SK-N-SH (cell line): ENCODE results near the gene STAT1. TPM values are rescaled to one million over a fixed set of nuclear protein-coding genes. Genes with fewer than 3 reads are reported as not detected.

ENCODE experiments used
- CTCF ChIA-PET: fragments of 300-600, 350-600 bp; formaldehyde crosslinking; extraction: SDS; loops from one replicate; lab custom pipeline; 2021; lab: Yijun Ruan, JAX
- POLR2A ChIA-PET: fragments of 350-600 bp; sonication (Branson Sonifier 250); formaldehyde crosslinking; extraction: SDS; loops from one replicate; lab custom pipeline; 2020; ENCODE audit warnings: antibody characterized with exemption, inconsistent platforms; lab: Yijun Ruan, JAX
- DNase-seq: peaks from one replicate; pipeline ENCODE4 v3.0.0; 2012
- H2AFZ ChIP-seq: fragments of 200-600 bp; sonication (generic); 2 replicates; pipeline ENCODE4 v1.8.1; 2016; ENCODE audit warnings: antibody characterized with exemption, mild to moderate bottlenecking, low read depth
- H3F3A ChIP-seq: fragments of 200-600 bp; sonication (generic); replicated peaks from 2 replicates; pipeline ENCODE3; 2016; ENCODE audit warnings: antibody characterized with exemption, mild to moderate bottlenecking; ENCODE audit not compliant: insufficient read depth
- H3K27ac ChIP-seq, 2 experiments: fragments of 200-500 bp in 1 of 2; fragments of 200-600 bp in 1 of 2; sonication (Bioruptor generic) in 1 of 2; sonication (generic), shearing (Covaris generic) in 1 of 2; 2 replicates each; pipeline versions ENCODE4 v1.5.1 to v1.6.1; 2014 to 2016; ENCODE audit warnings: low read depth in 2 of 2, inconsistent platforms in 1 of 2, low read length in 1 of 2, mild to moderate bottlenecking in 1 of 2, mixed read lengths in 1 of 2
- H3K27me3 ChIP-seq: fragments of 200-600 bp; sonication (generic), shearing (Covaris generic); 2 replicates; pipeline ENCODE4 v1.6.1; 2016; ENCODE audit warnings: mixed run types; ENCODE audit not compliant: insufficient read depth
- H3K36me3 ChIP-seq, 2 experiments: fragments of 200-500 bp in 1 of 2; fragments of 200-600 bp in 1 of 2; sonication (Bioruptor generic) in 1 of 2; sonication (generic) in 1 of 2; replicated peaks in 1 of 2; 2 replicates each; pipeline versions ENCODE3 to v1.5.1; 2014 to 2016; ENCODE audit warnings: low read length in 1 of 2, mild to moderate bottlenecking in 1 of 2; ENCODE audit not compliant: insufficient read depth in 2 of 2, control insufficient read depth in 1 of 2
- H3K4me1 ChIP-seq, 2 experiments: fragments of 200-500 bp in 1 of 2; fragments of 200-600 bp in 1 of 2; sonication (Bioruptor generic) in 1 of 2; sonication (generic), shearing (Covaris generic) in 1 of 2; 2 replicates each; pipeline versions ENCODE4 v1.5.1 to v1.6.1; 2014 to 2016; ENCODE audit warnings: low read depth in 1 of 2, low read length in 1 of 2, mixed run types in 1 of 2; ENCODE audit not compliant: insufficient read depth in 2 of 2, control insufficient read depth in 1 of 2
- H3K4me2 ChIP-seq: fragments of 200-600 bp; sonication (generic), shearing (Covaris generic); 2 replicates; pipeline ENCODE4 v1.6.1; 2017; ENCODE audit warnings: mixed run types
- H3K4me3 ChIP-seq, 2 experiments: fragments of 200-500 bp in 1 of 2; fragments of 200-600 bp in 1 of 2; sonication (Bioruptor generic) in 1 of 2; sonication (generic), shearing (Covaris generic) in 1 of 2; 2 replicates each; pipeline versions ENCODE4 v1.5.1 to v1.8.1; 2014 to 2016; ENCODE audit warnings: low read depth in 2 of 2, inconsistent platforms in 1 of 2, low read length in 1 of 2, mild to moderate bottlenecking in 1 of 2, mixed read lengths in 1 of 2, moderate library complexity in 1 of 2
- H3K79me2 ChIP-seq: fragments of 200-600 bp; sonication (generic); 2 replicates; pipeline ENCODE4 v1.8.1; 2017; ENCODE audit warnings: mild to moderate bottlenecking; ENCODE audit not compliant: insufficient read depth
- H3K9ac ChIP-seq: fragments of 200-600 bp; sonication (generic); 2 replicates; pipeline ENCODE4 v1.6.1; 2017; ENCODE audit warnings: mixed run types
- H3K9me2 ChIP-seq: fragments of 200-600 bp; sonication (generic); 2 replicates; pipeline ENCODE4 v1.6.1; 2017; ENCODE audit warnings: mixed run types
- H3K9me3 ChIP-seq: fragments of 200-600 bp; sonication (generic); 2 replicates; pipeline ENCODE4 v1.6.1; 2017; ENCODE audit warnings: mixed run types, mild to moderate bottlenecking, moderate library complexity
- H4K20me1 ChIP-seq: fragments of 200-600 bp; sonication (generic); 2 replicates; pipeline ENCODE4 v1.6.1; 2017; ENCODE audit warnings: mild to moderate bottlenecking, mixed run types; ENCODE audit not compliant: insufficient read depth
- FOSL2 ChIP-seq: IDR thresholded peaks from 2 replicates; pipeline ENCODE4 v1.4.0; 2012; ENCODE audit warnings: low read depth, mild to moderate bottlenecking, moderate library complexity, borderline replicate concordance
- FOXJ3 ChIP-seq: sonication (generic); formaldehyde crosslinking; IDR thresholded peaks from 2 replicates; pipeline ENCODE4 v1.5.1; 2020; ENCODE audit warnings: mild to moderate bottlenecking, missing genetic modification reagents
- JUND ChIP-seq: IDR thresholded peaks from 2 replicates; pipeline ENCODE4 v1.4.0; 2012
- MXI1 ChIP-seq: IDR thresholded peaks from 2 replicates; pipeline ENCODE4 v1.6.1; 2012; ENCODE audit warnings: mild to moderate bottlenecking, low read depth, low read length, improper control_type of control experiment
- NRF1 ChIP-seq: IDR thresholded peaks from 2 replicates; pipeline ENCODE4 v1.6.1; 2012; ENCODE audit warnings: low read depth, mild to moderate bottlenecking, low read length
- RFX5 ChIP-seq: IDR thresholded peaks from 2 replicates; pipeline ENCODE4 v1.6.1; 2012; ENCODE audit warnings: mild to moderate bottlenecking, improper control_type of control experiment, low read length
- WGBS: methylation state at CpG from one replicate; pipeline ENCODE4 v1.1.6; 2017; ENCODE audit warnings: low lambda C conversion rate; 5-methylcytosine and 5-hydroxymethylcytosine counted together
- polyA plus RNA-seq, 3 experiments: library from polyadenylated mRNA; depleted of rRNA; stranded (reverse); fragments of >200 nt; gene quantifications; 2 replicates each; pipeline ENCODE4 v1.2.3, GENCODE V29; 2012
- TF ChIP-seq, protein P1 (sequence below): IDR thresholded peaks from 2 replicates; pipeline ENCODE4 v1.6.1; 2012; ENCODE audit warnings: mild to moderate bottlenecking, low read depth, low read length, moderate library complexity
- TF ChIP-seq, protein P2 (sequence below): IDR thresholded peaks from 2 replicates; pipeline ENCODE4 v1.4.0; 2012; ENCODE audit warnings: low read depth, borderline replicate concordance
- TF ChIP-seq, protein P3 (sequence below): fragments of 150-350 bp; IDR thresholded peaks from 2 replicates; pipeline ENCODE4 v1.6.1; 2017; ENCODE audit warnings: antibody characterized with exemption, low read length, low read depth, borderline replicate concordance

STAT1 gene
- polyA plus RNA-seq, 1 of the 3 experiments (the other 2 are of a cell fraction), result 22.1 TPM

DNA sequence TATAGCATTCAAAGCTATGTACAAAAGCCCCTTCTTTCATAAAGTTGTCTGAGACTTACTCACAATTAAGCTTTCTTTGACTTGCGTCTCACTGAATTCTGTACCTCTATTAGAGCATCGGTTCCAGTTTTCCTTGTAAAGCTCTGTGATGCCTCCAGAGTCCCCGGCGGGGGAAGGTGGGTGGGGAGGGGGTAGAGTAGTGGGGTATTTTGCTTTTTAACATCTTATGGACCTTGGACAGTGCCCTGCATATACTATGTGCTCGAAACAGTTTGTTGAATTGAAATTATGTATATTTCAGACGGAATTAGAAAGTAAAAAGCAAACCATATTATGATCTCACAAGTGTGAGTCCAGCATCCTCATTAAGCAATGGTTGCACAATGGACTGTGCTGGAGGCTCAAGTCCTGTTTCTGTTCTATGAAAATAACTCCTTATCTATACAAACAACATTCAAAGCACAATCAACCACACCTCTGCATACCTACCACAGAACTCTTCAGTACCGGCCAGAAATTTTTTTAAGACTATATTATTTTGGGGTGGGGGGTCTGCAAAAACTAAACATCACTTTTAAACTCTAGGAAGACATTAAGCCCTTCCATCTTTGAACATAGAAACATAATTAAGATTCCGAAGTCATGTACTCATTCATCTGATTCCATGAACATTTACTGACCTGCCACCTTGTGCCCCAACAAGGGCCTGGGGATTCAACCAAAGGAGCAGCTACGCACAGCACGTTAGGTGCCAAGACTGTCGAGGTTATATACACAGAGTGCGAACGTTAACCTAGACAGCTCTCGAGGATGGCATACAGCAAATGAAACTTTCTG is 908 bp downstream of the STAT1 start:
- peak; percentile 30 for DNase-seq
- no peaks in the 10 kb centered on the region for H4K20me1 ChIP-seq
- ChIA-PET POLR2A (interaction anchor here (0.8 kb wide), 1 partner anchor 9 kb away, joined by 3 read pairs; no protein-coding TSS in a partner anchor), CTCF (interaction anchor here (0.5 to 1.1 kb wide), 3 partner anchors 17 to 232 kb away, joined by 3 to 6 read pairs (median 3); no protein-coding TSS in a partner anchor)
- H3K4me1 ChIP-seq, result peaks cover 6 to 19% of the 10 kb centered on the region in 2 experiments; a peak in 2 of 4 replicates
- H2AFZ ChIP-seq, result peak overlapping the region; percentile 79
- H3K4me3 ChIP-seq, result peak overlapping the region; percentile 86 to 94
- peak overlapping the region; percentile 75 for H3K9ac ChIP-seq
- H3K9me2 ChIP-seq, result no peaks in the 10 kb centered on the region
- 29% methylated on average over 14 of the region's 14 CpGs for WGBS
- H3K4me2 ChIP-seq, result peak overlapping the region; percentile 74
- H3F3A ChIP-seq, result no peaks in the 10 kb centered on the region
- H3K9me3 ChIP-seq, result no peaks in the 10 kb centered on the region
- H3K79me2 ChIP-seq, result peaks cover 38% of the 10 kb centered on the region
- no peaks in the 10 kb centered on the region for H3K27me3 ChIP-seq
- H3K36me3 ChIP-seq, result peaks cover 14 to 27% of the 10 kb centered on the region in 2 experiments
- peak overlapping the region; percentile 65 to 93; a peak in 3 of 4 replicates for H3K27ac ChIP-seq
- no peak for TF ChIP-seq MXI1
- TF ChIP-seq, protein P1, sequence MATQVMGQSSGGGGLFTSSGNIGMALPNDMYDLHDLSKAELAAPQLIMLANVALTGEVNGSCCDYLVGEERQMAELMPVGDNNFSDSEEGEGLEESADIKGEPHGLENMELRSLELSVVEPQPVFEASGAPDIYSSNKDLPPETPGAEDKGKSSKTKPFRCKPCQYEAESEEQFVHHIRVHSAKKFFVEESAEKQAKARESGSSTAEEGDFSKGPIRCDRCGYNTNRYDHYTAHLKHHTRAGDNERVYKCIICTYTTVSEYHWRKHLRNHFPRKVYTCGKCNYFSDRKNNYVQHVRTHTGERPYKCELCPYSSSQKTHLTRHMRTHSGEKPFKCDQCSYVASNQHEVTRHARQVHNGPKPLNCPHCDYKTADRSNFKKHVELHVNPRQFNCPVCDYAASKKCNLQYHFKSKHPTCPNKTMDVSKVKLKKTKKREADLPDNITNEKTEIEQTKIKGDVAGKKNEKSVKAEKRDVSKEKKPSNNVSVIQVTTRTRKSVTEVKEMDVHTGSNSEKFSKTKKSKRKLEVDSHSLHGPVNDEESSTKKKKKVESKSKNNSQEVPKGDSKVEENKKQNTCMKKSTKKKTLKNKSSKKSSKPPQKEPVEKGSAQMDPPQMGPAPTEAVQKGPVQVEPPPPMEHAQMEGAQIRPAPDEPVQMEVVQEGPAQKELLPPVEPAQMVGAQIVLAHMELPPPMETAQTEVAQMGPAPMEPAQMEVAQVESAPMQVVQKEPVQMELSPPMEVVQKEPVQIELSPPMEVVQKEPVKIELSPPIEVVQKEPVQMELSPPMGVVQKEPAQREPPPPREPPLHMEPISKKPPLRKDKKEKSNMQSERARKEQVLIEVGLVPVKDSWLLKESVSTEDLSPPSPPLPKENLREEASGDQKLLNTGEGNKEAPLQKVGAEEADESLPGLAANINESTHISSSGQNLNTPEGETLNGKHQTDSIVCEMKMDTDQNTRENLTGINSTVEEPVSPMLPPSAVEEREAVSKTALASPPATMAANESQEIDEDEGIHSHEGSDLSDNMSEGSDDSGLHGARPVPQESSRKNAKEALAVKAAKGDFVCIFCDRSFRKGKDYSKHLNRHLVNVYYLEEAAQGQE, result peak; percentile 72

DNA sequence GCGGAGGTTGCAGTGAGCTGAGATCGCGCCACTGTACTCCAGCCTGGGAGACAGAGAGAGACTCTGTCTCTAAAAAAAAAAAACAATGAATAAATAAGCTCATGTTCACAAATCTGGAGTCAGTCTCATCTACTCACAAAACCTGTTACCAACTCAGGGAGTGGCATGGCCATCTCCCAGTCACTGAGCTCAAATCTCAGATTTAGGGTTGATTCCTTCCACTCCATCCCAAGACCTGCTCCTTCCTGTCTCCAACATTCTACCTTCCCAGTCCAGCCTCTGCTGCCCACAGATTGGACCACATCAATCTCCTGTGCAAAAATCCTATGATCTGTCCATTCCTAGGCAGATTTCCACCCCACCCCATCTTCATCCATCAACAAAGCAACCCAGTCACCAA is 1.6 kb downstream of the STAT1 start:
- Histone ChIP-seq H3K9me3 (no peaks in the 10 kb centered on the region), H3K9ac (0 out of 2 replicates have a peak overlapping the region, but pooled peaks have one; percentile 75), H2AFZ (no peak overlapping the region), H4K20me1 (no peaks in the 10 kb centered on the region), H3K9me2 (no peaks in the 10 kb centered on the region), H3K36me3 (peaks cover 21 to 35% of the 10 kb centered on the region in 2 experiments), H3K27ac (no peak overlapping the region), H3K4me3 (peak overlapping the region in 1 of 2 experiments; percentile 86; a peak in 2 of 4 replicates), H3K79me2 (peaks cover 38% of the 10 kb centered on the region), H3K27me3 (no peaks in the 10 kb centered on the region), H3F3A (no peaks in the 10 kb centered on the region), H3K4me2 (peak overlapping the region; percentile 74), H3K4me1 (peaks cover 6 to 21% of the 10 kb centered on the region in 2 experiments; a peak in 2 of 4 replicates)
- TF ChIP-seq MXI1, result no peak
- TF ChIP-seq NRF1, result no peak
- TF ChIP-seq FOXJ3 (CRISPR knock-in tag), result no peak
- TF ChIP-seq FOSL2, result no peak
- TF ChIP-seq, protein P2, sequence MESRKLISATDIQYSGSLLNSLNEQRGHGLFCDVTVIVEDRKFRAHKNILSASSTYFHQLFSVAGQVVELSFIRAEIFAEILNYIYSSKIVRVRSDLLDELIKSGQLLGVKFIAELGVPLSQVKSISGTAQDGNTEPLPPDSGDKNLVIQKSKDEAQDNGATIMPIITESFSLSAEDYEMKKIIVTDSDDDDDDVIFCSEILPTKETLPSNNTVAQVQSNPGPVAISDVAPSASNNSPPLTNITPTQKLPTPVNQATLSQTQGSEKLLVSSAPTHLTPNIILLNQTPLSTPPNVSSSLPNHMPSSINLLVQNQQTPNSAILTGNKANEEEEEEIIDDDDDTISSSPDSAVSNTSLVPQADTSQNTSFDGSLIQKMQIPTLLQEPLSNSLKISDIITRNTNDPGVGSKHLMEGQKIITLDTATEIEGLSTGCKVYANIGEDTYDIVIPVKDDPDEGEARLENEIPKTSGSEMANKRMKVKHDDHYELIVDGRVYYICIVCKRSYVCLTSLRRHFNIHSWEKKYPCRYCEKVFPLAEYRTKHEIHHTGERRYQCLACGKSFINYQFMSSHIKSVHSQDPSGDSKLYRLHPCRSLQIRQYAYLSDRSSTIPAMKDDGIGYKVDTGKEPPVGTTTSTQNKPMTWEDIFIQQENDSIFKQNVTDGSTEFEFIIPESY, result no peak
- TF ChIP-seq JUND, result no peak
- TF ChIP-seq, protein P1, result no peak
- no peak for TF ChIP-seq RFX5
- TF ChIP-seq, protein P3, sequence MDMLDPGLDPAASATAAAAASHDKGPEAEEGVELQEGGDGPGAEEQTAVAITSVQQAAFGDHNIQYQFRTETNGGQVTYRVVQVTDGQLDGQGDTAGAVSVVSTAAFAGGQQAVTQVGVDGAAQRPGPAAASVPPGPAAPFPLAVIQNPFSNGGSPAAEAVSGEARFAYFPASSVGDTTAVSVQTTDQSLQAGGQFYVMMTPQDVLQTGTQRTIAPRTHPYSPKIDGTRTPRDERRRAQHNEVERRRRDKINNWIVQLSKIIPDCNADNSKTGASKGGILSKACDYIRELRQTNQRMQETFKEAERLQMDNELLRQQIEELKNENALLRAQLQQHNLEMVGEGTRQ, result no peak
- 98% methylated on average over 3 of the region's 3 CpGs for WGBS
- ChIA-PET POLR2A (interaction anchor here (0.8 to 2.7 kb wide), 2 partner anchors 8 to 9 kb away, joined by 3 to 10 read pairs; no protein-coding TSS in a partner anchor), CTCF (interaction anchor here (0.5 to 1.1 kb wide), 5 partner anchors 16 to 231 kb away, joined by 3 to 6 read pairs (median 3); no protein-coding TSS in a partner anchor)
- no peak for DNase-seq
